Calu3 (cell line): ENCODE measurements around the gene ANO2. TPM values are rescaled to one million over a fixed set of nuclear protein-coding genes. Genes with fewer than 3 reads are reported as not detected.

Source experiments
- BruUV-seq: library from RNA; stranded (reverse); fragments of 400-500 nt; replicated peaks from 2 replicates; lab custom pipeline; 2021; lab: Mats Ljungman, UMichigan
- CTCF ChIA-PET: fragments of 300-600 bp; sonication (Branson Sonifier 250); formaldehyde crosslinking; loops from one replicate; lab custom pipeline; 2022; ENCODE audit warnings: antibody characterized with exemption; lab: Charles Lee
- DNase-seq: peaks from one replicate; pipeline ENCODE4 v3.0.0; 2022
- H3K27ac Mint-ChIP-seq: one replicate; pipeline ENCODE4 v1.8.0; 2022; ENCODE audit warnings: mixed read lengths; ENCODE audit not compliant: unreplicated experiment
- H3K27me3 Mint-ChIP-seq: one replicate; pipeline ENCODE4 v1.8.0; 2022; ENCODE audit warnings: mixed read lengths; ENCODE audit not compliant: unreplicated experiment
- H3K36me3 Mint-ChIP-seq: one replicate; pipeline ENCODE4 v1.8.0; 2022; ENCODE audit warnings: mild to moderate bottlenecking, moderate library complexity, mixed read lengths; ENCODE audit not compliant: insufficient read depth, unreplicated experiment
- H3K4me1 Mint-ChIP-seq: one replicate; pipeline ENCODE4 v1.8.0; 2022; ENCODE audit warnings: mild to moderate bottlenecking, low read depth, mixed read lengths; ENCODE audit not compliant: unreplicated experiment
- H3K4me3 Mint-ChIP-seq: one replicate; pipeline ENCODE4 v1.8.0; 2022; ENCODE audit warnings: mild to moderate bottlenecking, low read depth, moderate library complexity, mixed read lengths; ENCODE audit not compliant: unreplicated experiment
- H3K9me3 Mint-ChIP-seq: one replicate; pipeline ENCODE4 v1.8.0; 2022; ENCODE audit warnings: low read depth, mixed read lengths; ENCODE audit not compliant: unreplicated experiment
- CTCF ChIP-seq: fragments of 200-600 bp; IDR thresholded peaks from one replicate; pipeline ENCODE4 v1.8.0; 2022; ENCODE audit warnings: antibody characterized with exemption; ENCODE audit not compliant: unreplicated experiment
- intact Hi-C: fragments of 100-400 bp; cut with micrococcal nuclease; formaldehyde crosslinking; loops from one replicate; pipeline ENCODE4 v1.10.0; 2022; ENCODE audit not compliant: unreplicated experiment
- total RNA-seq: library from RNA; stranded (reverse); gene quantifications from 2 replicates; pipeline ENCODE4 v1.2.3, GENCODE V29; 2022

ANO2 gene
- total RNA-seq, 1 experiment from 2014 or later = not detected

DNA sequence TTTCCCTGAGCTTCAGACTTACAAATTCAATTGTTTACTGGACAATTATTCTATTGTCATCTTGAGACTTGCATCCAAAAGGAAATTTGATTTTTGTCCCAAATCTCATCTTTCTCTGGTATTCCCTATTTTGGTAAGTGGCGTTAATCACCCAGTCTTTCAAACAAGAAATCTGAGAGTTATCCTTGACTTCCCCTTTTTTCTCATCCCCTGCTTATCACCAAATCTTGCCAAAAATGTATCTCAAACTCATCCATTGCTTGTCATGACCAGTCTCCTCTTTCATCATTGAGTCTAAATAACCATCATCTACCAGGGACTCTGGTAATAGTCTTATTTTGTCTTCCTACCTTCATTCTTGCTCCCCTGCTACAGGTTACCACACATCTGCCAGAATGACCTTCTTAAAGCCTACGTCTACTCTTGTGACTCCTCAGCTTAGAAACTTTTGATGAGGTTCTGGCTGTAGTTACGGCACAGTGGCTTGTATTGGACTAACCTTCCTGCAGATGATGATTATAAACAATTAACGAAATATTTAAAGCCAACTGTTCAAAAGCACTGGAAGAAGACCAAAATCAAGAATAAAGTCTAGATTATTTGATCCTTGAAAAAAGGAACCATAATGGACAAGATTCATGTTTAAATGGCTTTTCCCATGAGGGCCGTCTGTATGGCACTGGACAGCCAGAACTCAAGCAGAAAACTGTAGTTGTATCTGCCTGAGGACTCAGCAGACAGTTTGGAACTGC, 9.0 kb upstream of the ANO2 start:
- Mint-ChIP-seq H3K27ac (no peak overlapping the region), H3K4me3 (no peak overlapping the region), H3K4me1 (no peaks in the 10 kb centered on the region), H3K9me3 (no peaks in the 10 kb centered on the region), H3K27me3 (peaks cover 89% of the 10 kb centered on the region), H3K36me3 (no peaks in the 10 kb centered on the region)
- DNase-seq = no peak
- no peak for TF ChIP-seq CTCF
- intact Hi-C loops = no loop called here
- CTCF ChIA-PET = no interaction called here
- no TSS peak for BruUV-seq

- Mint-ChIP-seq H3K4me1 (no peaks in the 10 kb centered on the region), H3K27me3 (peaks cover 91% of the 10 kb centered on the region), H3K4me3 (no peak overlapping the region), H3K36me3 (no peaks in the 10 kb centered on the region), H3K27ac (no peak overlapping the region), H3K9me3 (no peaks in the 10 kb centered on the region)
- no TSS peak for BruUV-seq
- CTCF ChIA-PET = no interaction called here
- intact Hi-C loops = no loop called here
- no peak for TF ChIP-seq CTCF
- no peak for DNase-seq
These were observed 7.0 kb upstream of the ANO2 start for GRCh38 chr12:5952031-5952430.

- peaks cover 100% of the 10 kb centered on the region for H3K27me3 Mint-ChIP-seq
- no TSS peak for BruUV-seq
- no peak for TF ChIP-seq CTCF
- H3K4me1 Mint-ChIP-seq = no peaks in the 10 kb centered on the region
- no peak overlapping the region for H3K4me3 Mint-ChIP-seq
- no peaks in the 10 kb centered on the region for H3K36me3 Mint-ChIP-seq
- H3K27ac Mint-ChIP-seq = no peak overlapping the region
- H3K9me3 Mint-ChIP-seq = no peaks in the 10 kb centered on the region
- intact Hi-C loops = no loop called here
- CTCF ChIA-PET = no interaction called here
- no peak for DNase-seq
These were observed 3.6 kb upstream of the ANO2 start for GRCh38 chr12:5948696-5949095.

DNA sequence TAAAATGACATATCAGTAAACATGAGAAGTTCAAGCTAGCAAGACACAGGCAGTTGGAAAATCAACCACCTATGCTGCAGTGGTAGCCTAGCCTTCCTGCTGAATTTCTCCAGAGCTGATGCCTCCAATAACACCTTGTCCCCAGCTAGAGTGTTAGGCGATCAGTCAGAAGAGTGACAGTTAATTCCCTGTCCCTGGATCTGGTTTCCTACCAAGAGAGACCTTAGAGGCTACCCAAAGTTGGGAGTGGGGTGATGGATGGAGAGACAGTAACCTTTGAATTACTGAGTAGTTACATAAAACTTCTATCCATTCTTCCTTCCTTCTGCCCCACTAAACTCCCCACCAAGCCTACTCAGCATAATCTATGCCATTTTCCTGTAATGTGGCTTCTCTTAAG, 1.9 kb upstream of the ANO2 start:
- H3K9me3 Mint-ChIP-seq = no peaks in the 10 kb centered on the region
- H3K36me3 Mint-ChIP-seq = no peaks in the 10 kb centered on the region
- no peak overlapping the region for H3K27ac Mint-ChIP-seq
- no peaks in the 10 kb centered on the region for H3K4me1 Mint-ChIP-seq
- BruUV-seq = no TSS peak
- CTCF ChIA-PET = no interaction called here
- H3K27me3 Mint-ChIP-seq = peaks cover 100% of the 10 kb centered on the region
- no peak overlapping the region for H3K4me3 Mint-ChIP-seq
- DNase-seq = no peak
- TF ChIP-seq CTCF = no peak
- intact Hi-C loops = no loop called here
